HEK293 (cell line): ENCODE data around the gene SLC25A11.

Experiments used
- CTCF ChIA-PET: fragments of 350-600 bp; formaldehyde crosslinking; extraction: SDS; loops from one replicate; lab custom pipeline; 2021; ENCODE audit warnings: antibody characterized with exemption; lab: Yijun Ruan, JAX
- POLR2A ChIA-PET: fragments of 300-600 bp; formaldehyde crosslinking; extraction: SDS; loops from one replicate; lab custom pipeline; 2020; ENCODE audit warnings: antibody characterized with exemption, inconsistent platforms; lab: Yijun Ruan, JAX
- H3K27ac ChIP-seq: fragments of 200-500 bp; sonication (Bioruptor generic); 2 replicates; pipeline ENCODE4 v1.5.1; 2014; ENCODE audit warnings: low read depth, low read length, control low read depth, inconsistent platforms; ENCODE audit errors: extremely low read depth
- H3K36me3 ChIP-seq, 2 experiments: fragments of 200-500 bp in 1 of 2; sonication (Bioruptor generic) in 1 of 2; 1 replicate in 1 of 2; 2 replicates in 1 of 2; pipeline ENCODE4 v1.5.1; 2014 to 2017; ENCODE audit warnings: inconsistent platforms in 2 of 2, low read length in 2 of 2; ENCODE audit not compliant: control insufficient read depth in 2 of 2, insufficient read depth in 1 of 2
- H3K4me1 ChIP-seq: fragments of 200-500 bp; sonication (Bioruptor generic); 2 replicates; pipeline ENCODE4 v1.5.1; 2014; ENCODE audit warnings: mild to moderate bottlenecking, low read length, inconsistent platforms; ENCODE audit not compliant: control insufficient read depth, insufficient read depth
- H3K4me3 ChIP-seq: 2 replicates; pipeline ENCODE4 v1.5.1; 2011; ENCODE audit warnings: low read depth, mild to moderate bottlenecking, control low read depth, low read length, moderate library complexity
- H3K9me3 ChIP-seq: fragments of 200-500 bp; sonication (Bioruptor generic); 2 replicates; pipeline ENCODE4 v1.5.1; 2014; ENCODE audit warnings: low read depth, low read length, inconsistent platforms; ENCODE audit not compliant: control insufficient read depth, insufficient read depth
- GLI2 ChIP-seq: fragments of 450-650 bp; formaldehyde crosslinking; IDR thresholded peaks from 2 replicates; pipeline ENCODE4; 2017; ENCODE audit warnings: missing biosample characterization, missing genetic modification characterization, low read depth, borderline replicate concordance
- GLI4 ChIP-seq: fragments of 450-650 bp; formaldehyde crosslinking; IDR thresholded peaks from 2 replicates; pipeline ENCODE4 v1.5.1; 2016; ENCODE audit warnings: missing biosample characterization, missing genetic modification characterization
- HIC1 ChIP-seq: fragments of 450-650 bp; formaldehyde crosslinking; IDR thresholded peaks from 2 replicates; pipeline ENCODE4 v1.5.1; 2016; ENCODE audit warnings: missing biosample characterization, missing genetic modification characterization
- IKZF3 ChIP-seq: fragments of 450-650 bp; IDR thresholded peaks from 2 replicates; pipeline ENCODE4 v1.5.0; 2018; ENCODE audit warnings: missing biosample characterization, mild to moderate bottlenecking, missing genetic modification characterization, moderate library complexity
- INSM2 ChIP-seq: fragments of 450-650 bp; formaldehyde crosslinking; IDR thresholded peaks from 2 replicates; pipeline ENCODE4 v1.5.1; 2016; ENCODE audit warnings: missing biosample characterization, missing genetic modification characterization
- OSR2 ChIP-seq: fragments of 450-650 bp; formaldehyde crosslinking; IDR thresholded peaks from 2 replicates; pipeline ENCODE4 v1.5.1; 2016; ENCODE audit warnings: missing biosample characterization, missing genetic modification characterization
- ZFP3 ChIP-seq: fragments of 450-650 bp; formaldehyde crosslinking; IDR thresholded peaks from 2 replicates; pipeline ENCODE4 v1.5.1; 2016; ENCODE audit warnings: low read depth, missing biosample characterization, missing genetic modification characterization
- ZNF174 ChIP-seq: fragments of 450-650 bp; formaldehyde crosslinking; IDR thresholded peaks from 2 replicates; pipeline ENCODE4 v1.5.0; 2017; ENCODE audit warnings: missing biosample characterization, mild to moderate bottlenecking, missing genetic modification characterization
- ZNF175 ChIP-seq: fragments of 450-650 bp; formaldehyde crosslinking; IDR thresholded peaks from 2 replicates; pipeline ENCODE4 v1.5.1; 2016; ENCODE audit warnings: missing biosample characterization, missing genetic modification characterization
- ZNF18 ChIP-seq: fragments of 450-650 bp; formaldehyde crosslinking; IDR thresholded peaks from 2 replicates; pipeline ENCODE4 v1.5.1; 2016; ENCODE audit warnings: missing biosample characterization, missing genetic modification characterization
- ZNF214 ChIP-seq: fragments of 450-650 bp; formaldehyde crosslinking; IDR thresholded peaks from 2 replicates; pipeline ENCODE4 v1.5.1; 2017; ENCODE audit warnings: missing biosample characterization, mild to moderate bottlenecking, missing genetic modification characterization, borderline replicate concordance
- ZNF221 ChIP-seq: fragments of 450-650 bp; formaldehyde crosslinking; IDR thresholded peaks from 2 replicates; pipeline ENCODE4 v1.5.1; 2017; ENCODE audit warnings: missing biosample characterization, missing genetic modification characterization, borderline replicate concordance
- ZNF292 ChIP-seq: fragments of 450-650 bp; formaldehyde crosslinking; IDR thresholded peaks from 2 replicates; pipeline ENCODE4 v1.5.1; 2016; ENCODE audit warnings: low read depth, missing biosample characterization, missing genetic modification characterization, borderline replicate concordance
- ZNF311 ChIP-seq: fragments of 450-650 bp; formaldehyde crosslinking; IDR thresholded peaks from 2 replicates; pipeline ENCODE4 v1.5.1; 2017; ENCODE audit warnings: missing biosample characterization, missing genetic modification characterization, borderline replicate concordance
- ZNF350 ChIP-seq: fragments of 450-650 bp; formaldehyde crosslinking; IDR thresholded peaks from 2 replicates; pipeline ENCODE4 v1.5.0; 2017; ENCODE audit warnings: missing biosample characterization, mild to moderate bottlenecking, missing genetic modification characterization
- ZNF37A ChIP-seq: fragments of 450-650 bp; IDR thresholded peaks from 2 replicates; pipeline ENCODE4 v1.5.1; 2018; ENCODE audit warnings: missing biosample characterization, missing genetic modification characterization
- ZNF473 ChIP-seq: fragments of 450-650 bp; formaldehyde crosslinking; IDR thresholded peaks from 2 replicates; pipeline ENCODE4 v1.5.1; 2017; ENCODE audit warnings: missing biosample characterization, missing genetic modification characterization
- ZNF521 ChIP-seq: fragments of 450-650 bp; formaldehyde crosslinking; IDR thresholded peaks from 2 replicates; pipeline ENCODE4 v1.5.1; 2017; ENCODE audit warnings: missing biosample characterization, mild to moderate bottlenecking, missing genetic modification characterization
- ZNF529 ChIP-seq: fragments of 450-650 bp; formaldehyde crosslinking; IDR thresholded peaks from 2 replicates; pipeline ENCODE4 v1.5.1; 2017; ENCODE audit warnings: missing genetic modification characterization, missing biosample characterization; ENCODE audit not compliant: insufficient replicate concordance
- ZNF558 ChIP-seq: fragments of 450-650 bp; formaldehyde crosslinking; IDR thresholded peaks from 2 replicates; pipeline ENCODE4 v1.5.1; 2016; ENCODE audit warnings: missing biosample characterization, missing genetic modification characterization
- ZNF560 ChIP-seq: fragments of 450-650 bp; formaldehyde crosslinking; IDR thresholded peaks from 2 replicates; pipeline ENCODE4 v1.5.1; 2017; ENCODE audit warnings: missing biosample characterization, missing genetic modification characterization, borderline replicate concordance
- ZNF585B ChIP-seq: fragments of 450-650 bp; formaldehyde crosslinking; IDR thresholded peaks from 2 replicates; pipeline ENCODE4 v1.5.1; 2016; ENCODE audit warnings: missing biosample characterization, missing genetic modification characterization
- ZNF610 ChIP-seq: fragments of 450-650 bp; formaldehyde crosslinking; IDR thresholded peaks from 2 replicates; pipeline ENCODE4 v1.5.1; 2016; ENCODE audit warnings: missing biosample characterization, missing genetic modification characterization, borderline replicate concordance
- ZNF670 ChIP-seq: fragments of 450-650 bp; formaldehyde crosslinking; IDR thresholded peaks from 2 replicates; pipeline ENCODE4 v1.5.1; 2016; ENCODE audit warnings: missing biosample characterization, missing genetic modification characterization, low read depth
- ZNF791 ChIP-seq: fragments of 450-650 bp; formaldehyde crosslinking; IDR thresholded peaks from 2 replicates; pipeline ENCODE4 v1.5.1; 2016; ENCODE audit warnings: missing biosample characterization, missing genetic modification characterization

Gene SLC25A11

DNA sequence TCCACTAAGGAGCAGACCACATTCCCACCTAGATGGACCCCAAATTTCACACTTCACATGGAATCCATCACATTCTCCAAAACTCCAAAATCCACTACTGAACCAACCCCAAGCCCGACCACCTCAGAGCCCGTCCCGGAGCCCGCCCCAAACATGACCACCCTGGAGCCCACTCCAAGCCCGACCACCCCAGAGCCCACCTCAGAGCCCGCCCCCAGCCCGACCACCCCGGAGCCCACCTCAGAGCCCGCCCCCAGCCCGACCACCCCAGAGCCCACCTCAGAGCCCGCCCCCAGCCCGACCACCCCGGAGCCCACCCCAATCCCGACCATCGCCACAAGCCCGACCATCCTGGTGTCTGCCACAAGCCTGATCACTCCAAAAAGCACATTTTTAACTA is 6.2 kb downstream of the SLC25A11 start:
- CTCF ChIA-PET = interaction anchor here (0.6 to 1.6 kb wide), 4 partner anchors 22 to 201 kb away, joined by 3 to 7 read pairs (median 4); no protein-coding TSS in a partner anchor

GRCh38 chr17:4932756-4933155 is 7.1 kb downstream of the SLC25A11 start:
- CTCF ChIA-PET = no interaction called here
- no peak overlapping the region for H3K27ac ChIP-seq
- TF ChIP-seq ZNF791 (tag by site-specific recombination) (no peak), ZNF221 (no peak), ZNF610 (tag by site-specific recombination) (no peak), ZNF311 (no peak), ZNF37A (tag by site-specific recombination) (no peak)
- H3K4me3 ChIP-seq = no peak overlapping the region
- POLR2A ChIA-PET = interaction anchor here (0.7 to 1.6 kb wide), 4 partner anchors 11 to 94 kb away, joined by 3 to 8 read pairs (median 4); partner anchors contain the start of genes PFN1 and SPAG7
- H3K36me3 ChIP-seq = peaks cover 14 to 48% of the 10 kb centered on the region in 2 experiments
- no peaks in the 10 kb centered on the region; the same call in 1 of the 2 replicates for H3K4me1 ChIP-seq
- H3K9me3 ChIP-seq = no peaks in the 10 kb centered on the region

More for the DNA sequence above, 6.2 kb downstream of the SLC25A11 start:
- Histone ChIP-seq H3K36me3 (peaks cover 14 to 57% of the 10 kb centered on the region in 2 experiments), H3K27ac (no peak overlapping the region), H3K9me3 (no peaks in the 10 kb centered on the region), H3K4me3 (no peak overlapping the region), H3K4me1 (peaks cover 2% of the 10 kb centered on the region)
- TF ChIP-seq OSR2 (tag by site-specific recombination) = no peak
- TF ChIP-seq ZNF529 (tag by site-specific recombination) = no peak
- TF ChIP-seq ZNF558 = no peak
- no peak for TF ChIP-seq ZFP3 (tag by site-specific recombination)
- no peak for TF ChIP-seq ZNF585B (tag by site-specific recombination)
- no peak for TF ChIP-seq GLI4 (tag by site-specific recombination)
- no peak for TF ChIP-seq ZNF670 (tag by site-specific recombination)
- TF ChIP-seq GLI2 (tag by site-specific recombination) = no peak
- TF ChIP-seq ZNF18 = no peak
- POLR2A ChIA-PET = interaction anchor here (0.8 to 1.7 kb wide), 7 partner anchors 10 to 33 kb away, joined by 4 to 9 read pairs (median 7); partner anchors contain the start of genes PFN1 and SPAG7

- TF ChIP-seq ZNF350 (tag by site-specific recombination) (no peak), ZNF521 (tag by site-specific recombination) (no peak), GLI2 (tag by site-specific recombination) (no peak), IKZF3 (tag by site-specific recombination) (no peak), ZNF473 (tag by site-specific recombination) (no peak), INSM2 (no peak), ZNF214 (no peak), ZNF560 (tag by site-specific recombination) (no peak), HIC1 (tag by site-specific recombination) (no peak), OSR2 (tag by site-specific recombination) (no peak), ZNF174 (no peak), ZNF292 (tag by site-specific recombination) (no peak), ZNF175 (tag by site-specific recombination) (no peak)
- ChIA-PET CTCF (no interaction called here), POLR2A (interaction anchor here (1.0 to 1.6 kb wide), 2 partner anchors 12 to 35 kb away, joined by 3 to 8 read pairs; partner anchors contain the start of gene SPAG7)
- Histone ChIP-seq H3K4me3 (no peak within 1 kb of the TSS), H3K9me3 (no peaks in the 10 kb centered on the region), H3K36me3 (peaks cover 8 to 40% of the 10 kb centered on the region in 2 experiments; a peak in 2 of 3 replicates), H3K27ac (0 out of 2 replicates have a peak within 1 kb of the TSS, but pooled peaks have one; percentile 9), H3K4me1 (no peaks in the 10 kb centered on the region; the same call in 1 of the 2 replicates)
These were observed 7.9 kb downstream of the SLC25A11 start, which contains the start of gene GP1BA for GRCh38 chr17:4931963-4932362. Gene GP1BA, plus strand, starts transcription at chr17:4932277. Its CDS starts 328 bp downstream, at chr17:4932605.
